Gastroesophageal sphincter (tissue), 3 donors: Measurements from ENCODE around the gene PCGF5.

ENCODE experiments used
- CTCF ChIP-seq, 4 experiments: fragments of 200-600 bp in 2 of 4; fragments of 450-650 bp in 2 of 4; sonication (generic) in 1 of 4; IDR thresholded peaks; one replicate each; pipeline ENCODE4 v1.5.1; 2017 to 2019; ENCODE audit warnings: antibody characterized with exemption in 4 of 4, mild to moderate bottlenecking in 2 of 4, moderate library complexity in 2 of 4
- EP300 ChIP-seq: sonication (generic); formaldehyde crosslinking; IDR thresholded peaks from one replicate; pipeline ENCODE4 v1.6.1; 2017; ENCODE audit warnings: antibody characterized with exemption, mild to moderate bottlenecking
- POLR2A ChIP-seq, 2 donors: fragments of 450-650 bp; IDR thresholded peaks; one replicate each; pipeline ENCODE4 v1.6.1; 2017; ENCODE audit warnings: antibody characterized with exemption in 2 of 2, mild to moderate bottlenecking in 2 of 2, moderate library complexity in 1 of 2
- POLR2AphosphoS5 ChIP-seq: sonication (generic); formaldehyde crosslinking; IDR thresholded peaks from one replicate; pipeline ENCODE4 v1.6.1; 2017; ENCODE audit warnings: antibody characterized with exemption

DNA sequence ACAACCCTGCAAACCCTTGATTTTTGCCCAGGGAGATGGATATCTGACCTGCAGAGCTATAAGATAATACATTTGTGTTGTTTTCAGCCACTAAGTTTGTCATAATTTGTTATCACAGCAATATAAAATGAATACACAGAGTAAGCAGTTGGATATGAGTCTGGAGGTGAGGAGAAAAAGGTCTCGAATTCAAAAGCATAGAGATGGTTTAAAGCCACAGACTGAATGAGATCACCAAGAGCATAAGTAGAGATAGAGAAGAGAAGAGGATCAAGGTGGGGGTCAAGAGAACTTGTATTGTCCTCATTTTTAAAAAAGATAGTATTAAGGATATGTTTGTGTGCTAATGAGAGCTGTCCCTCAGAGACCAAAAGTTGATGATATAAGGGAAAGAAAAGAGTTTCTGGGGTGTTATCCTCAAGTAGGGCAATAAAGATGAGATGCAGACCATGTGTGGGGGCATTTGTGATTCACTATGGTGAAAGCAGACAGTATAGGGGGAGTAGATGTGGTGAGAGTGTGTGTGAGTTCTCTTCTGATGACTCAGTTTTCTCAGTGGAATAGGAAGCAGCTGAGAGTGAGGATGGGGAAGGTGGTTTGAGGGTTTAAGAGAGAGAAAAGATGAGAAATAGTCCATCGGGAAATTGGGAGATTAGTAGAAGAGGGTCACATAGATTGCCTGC, 25.8 kb upstream of the PCGF5 start:
- TF ChIP-seq POLR2AphosphoS5 (no peak), CTCF (IDR thresholded peaks at IDR 0.05) (no peak), POLR2A (IDR thresholded peaks at IDR 0.05) (no peak), EP300 (no peak)
